HuH-7 (cell line): ENCODE results near the gene LHPP.
A peak's percentile ranks its signal among the peaks of the same experiment; 100 is the strongest.
"Not testable (repeated sequence)": the region's sequence is repeated elsewhere in the genome, so short reads cannot be mapped to it uniquely, and the experiment has no call there.

Source experiments
- DNase-seq: peaks from one replicate; pipeline ENCODE4 v3.0.0; 2011; ENCODE audit warnings: low spot score

The LHPP gene

DNA sequence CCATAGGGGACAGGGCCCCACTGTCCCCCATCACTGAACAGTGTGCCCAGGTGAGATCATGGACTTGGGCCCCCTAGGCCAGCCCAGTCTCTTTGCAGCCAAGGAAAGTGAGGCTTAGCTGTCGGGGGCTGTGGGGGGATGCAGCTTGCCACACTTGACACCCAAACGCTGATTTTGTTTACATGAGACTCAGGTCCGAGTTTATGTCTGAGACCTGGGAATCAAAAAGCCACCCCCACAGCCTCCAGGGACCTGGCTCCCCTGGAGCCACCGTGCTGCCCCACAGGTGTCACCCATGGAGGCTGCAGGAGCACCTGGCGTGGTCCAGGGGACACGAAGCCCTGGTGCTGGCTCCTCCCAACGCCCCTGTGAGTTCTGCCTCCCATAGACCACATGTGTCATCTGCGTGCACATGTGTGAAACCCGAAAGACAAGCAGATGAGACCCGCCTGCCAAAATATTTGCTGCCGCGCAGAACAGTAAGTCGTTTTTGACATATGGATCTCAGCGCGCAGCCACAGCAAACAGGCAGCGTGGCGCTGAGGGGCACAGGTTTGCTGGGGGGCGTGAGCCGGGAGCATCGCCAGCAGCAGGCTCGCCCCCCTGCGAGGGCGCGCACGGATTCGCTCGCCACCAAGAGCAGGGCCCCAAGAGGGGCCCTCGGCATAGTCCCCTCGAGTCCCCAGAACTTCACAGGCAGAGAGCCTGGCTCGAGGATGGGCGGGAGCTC lies 112.3 kb downstream of the LHPP start:
- DNase-seq: no peak

DNA sequence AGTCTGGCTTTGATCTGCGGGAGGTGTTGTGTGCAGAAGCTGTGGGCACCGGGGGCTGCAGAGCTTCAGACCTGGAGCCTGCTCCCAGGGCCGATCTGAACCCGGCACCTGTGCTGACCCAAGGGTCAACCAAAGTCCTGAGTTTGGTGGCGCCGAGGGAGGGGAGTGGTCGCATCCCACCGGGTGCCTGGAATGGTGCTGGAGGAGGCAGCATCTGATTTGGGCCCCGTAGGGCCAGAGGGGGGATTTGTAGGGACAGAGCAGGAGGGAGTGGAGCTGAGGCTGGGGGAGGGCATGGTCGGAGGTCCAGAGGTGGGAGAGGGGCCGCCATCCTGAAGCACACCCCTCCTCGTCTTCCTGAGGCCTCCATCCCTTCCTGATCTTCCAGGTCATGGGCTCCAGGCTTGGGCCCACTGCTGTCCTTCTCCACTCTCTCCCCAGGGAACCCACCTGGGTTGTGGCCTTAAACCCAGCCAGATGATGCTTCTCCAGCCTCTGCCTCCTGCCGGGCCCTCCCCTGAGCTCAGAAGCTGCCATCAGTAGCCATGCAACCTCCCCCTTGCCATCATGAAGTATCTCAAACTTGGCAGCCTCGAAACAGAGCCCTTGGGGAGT lies 112.9 kb downstream of the LHPP start:
- DNase-seq: no peak

DNA sequence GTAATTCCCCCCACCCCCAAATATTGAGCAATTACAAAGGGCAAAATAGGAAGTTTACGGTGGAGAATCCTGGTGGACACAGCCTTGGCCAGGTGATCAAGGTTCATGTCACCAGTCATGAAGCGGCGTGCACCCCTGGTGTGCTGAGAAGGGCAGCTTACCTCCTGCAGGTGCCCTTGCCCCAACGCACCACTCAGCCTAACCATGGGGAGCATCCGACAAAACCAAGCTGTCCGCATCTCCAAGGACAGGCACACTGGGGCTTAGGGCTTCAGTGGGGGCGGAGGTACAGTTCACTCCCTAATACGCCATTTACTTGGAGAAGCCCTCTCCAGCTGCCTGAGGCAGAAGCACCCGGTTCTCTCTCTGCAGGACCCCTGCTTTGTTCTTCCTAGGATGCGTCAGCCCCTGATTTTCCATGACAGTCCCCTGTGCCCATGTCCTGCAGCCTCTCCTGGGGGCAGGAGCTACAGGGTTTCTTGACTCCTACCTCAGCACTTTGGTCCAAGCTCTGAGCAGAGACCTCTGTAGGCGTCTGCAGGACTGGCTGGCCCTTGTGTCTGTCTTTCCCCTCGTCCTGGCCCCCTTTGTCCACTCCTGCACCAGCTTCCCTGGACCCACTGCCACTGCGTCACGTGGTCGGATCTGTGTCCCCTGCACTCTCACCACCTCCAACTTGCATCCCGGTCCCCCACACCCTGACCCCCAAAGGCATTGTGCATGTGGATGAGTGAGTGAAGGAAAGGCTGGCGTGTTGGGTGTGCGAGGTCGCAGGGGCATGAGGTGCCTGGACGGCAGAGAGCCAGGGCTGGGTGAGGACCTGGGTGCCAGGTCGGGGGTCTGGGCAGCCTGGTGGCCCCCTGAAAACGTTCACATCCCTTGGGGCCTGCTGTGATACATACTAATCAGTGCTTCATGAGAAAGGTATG lies 113.7 kb downstream of the LHPP start:
- DNase-seq: no peak

DNA sequence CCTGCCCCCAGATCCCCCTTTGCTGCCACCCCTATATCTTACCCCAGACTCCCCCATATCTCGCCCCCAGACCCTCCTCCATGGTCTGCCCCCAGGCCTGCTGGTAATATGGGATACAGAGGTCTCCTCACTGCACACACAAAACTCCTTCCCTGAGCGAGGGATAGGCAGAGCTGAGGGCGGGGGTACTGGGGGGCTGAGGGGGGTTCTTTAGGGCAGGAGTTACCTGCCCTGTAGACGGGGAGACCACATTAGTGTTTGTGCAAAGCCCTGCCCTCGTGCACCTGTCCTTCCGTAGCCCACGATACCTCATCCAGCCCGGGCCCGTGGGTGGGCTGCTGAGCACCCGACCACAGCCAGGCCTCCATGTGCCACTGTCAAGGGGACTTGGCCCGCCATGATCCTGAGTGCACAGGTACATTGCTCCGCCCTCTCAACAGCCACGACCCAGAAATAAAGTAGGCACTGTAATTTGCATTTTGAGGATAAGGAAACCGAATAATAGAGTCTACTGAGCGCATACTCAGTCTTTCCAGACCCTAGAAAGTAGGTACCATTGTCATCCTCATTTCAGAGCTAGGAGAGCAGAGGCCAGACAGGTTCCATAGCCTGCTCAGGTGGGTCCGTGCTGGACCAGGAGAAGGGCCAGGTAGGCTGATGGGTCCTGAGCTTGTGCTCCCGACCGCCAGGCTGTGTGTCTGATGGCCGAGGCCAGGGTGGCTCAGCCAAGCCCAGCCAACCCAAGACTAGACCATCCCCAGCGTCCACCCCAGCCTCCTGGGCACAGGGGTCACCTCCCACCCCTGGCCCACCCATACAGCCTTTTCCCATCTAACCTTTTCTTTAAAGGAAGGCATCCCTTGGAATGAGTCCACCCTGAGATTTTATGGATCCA lies 115.2 kb downstream of the LHPP start:
- no peak for DNase-seq

DNA sequence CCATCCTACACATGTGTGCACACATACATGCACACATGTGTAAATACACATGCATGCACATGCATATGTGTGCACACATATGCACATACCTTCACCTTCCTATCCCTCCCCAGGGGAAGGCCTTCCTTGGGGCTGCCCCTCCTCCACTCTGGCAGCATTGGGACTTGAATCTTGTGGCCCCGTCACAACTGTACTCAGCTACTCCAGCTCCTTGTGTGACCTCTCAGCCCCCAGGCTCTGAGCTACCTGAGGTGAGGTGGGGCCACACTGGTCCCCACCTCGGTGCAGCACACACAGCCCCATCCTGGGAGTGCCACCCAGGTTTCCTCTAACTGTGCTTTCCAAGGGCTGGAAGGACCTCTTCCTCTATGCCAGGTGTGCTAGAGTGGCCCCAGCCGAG lies 116.0 kb downstream of the LHPP start:
- no peak for DNase-seq

DNA sequence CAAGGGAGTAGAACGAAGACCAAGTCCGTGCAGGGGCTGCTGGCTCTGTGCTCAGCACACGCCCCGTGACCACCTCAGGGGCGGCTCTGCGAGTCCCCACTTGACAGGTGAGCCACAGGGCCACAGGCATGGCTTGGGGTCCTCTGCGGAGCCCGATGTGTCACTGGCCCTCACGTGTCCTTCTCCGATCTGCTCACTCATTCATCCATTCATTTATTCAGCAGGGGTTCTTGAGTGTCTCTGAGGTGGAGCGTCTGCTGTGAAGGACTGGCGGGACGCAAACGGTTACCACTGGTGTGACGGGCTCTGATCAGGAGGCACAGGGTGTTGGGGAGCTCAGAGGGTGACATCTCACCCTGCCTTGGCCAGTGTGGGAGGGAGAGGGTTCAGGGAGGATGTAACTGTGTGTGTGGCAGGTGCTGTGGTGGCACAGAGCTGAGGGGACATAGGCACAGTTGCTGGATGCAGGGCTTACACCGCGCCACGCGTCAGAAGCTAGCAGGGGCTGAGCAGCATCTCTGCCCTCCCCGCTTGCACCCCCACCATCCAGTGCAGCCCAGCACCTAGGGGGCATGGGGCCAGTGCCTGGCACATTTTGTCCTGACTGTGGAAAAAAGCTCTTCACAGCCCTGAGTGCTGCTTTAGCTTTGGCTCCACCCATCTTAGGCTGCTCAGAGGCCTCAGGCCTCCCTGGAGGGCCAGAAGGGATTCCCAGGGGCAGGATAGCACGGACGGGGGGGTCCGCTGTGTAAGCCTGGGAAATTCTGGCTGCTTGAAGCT lies 116.8 kb downstream of the LHPP start:
- DNase-seq: no peak

DNA sequence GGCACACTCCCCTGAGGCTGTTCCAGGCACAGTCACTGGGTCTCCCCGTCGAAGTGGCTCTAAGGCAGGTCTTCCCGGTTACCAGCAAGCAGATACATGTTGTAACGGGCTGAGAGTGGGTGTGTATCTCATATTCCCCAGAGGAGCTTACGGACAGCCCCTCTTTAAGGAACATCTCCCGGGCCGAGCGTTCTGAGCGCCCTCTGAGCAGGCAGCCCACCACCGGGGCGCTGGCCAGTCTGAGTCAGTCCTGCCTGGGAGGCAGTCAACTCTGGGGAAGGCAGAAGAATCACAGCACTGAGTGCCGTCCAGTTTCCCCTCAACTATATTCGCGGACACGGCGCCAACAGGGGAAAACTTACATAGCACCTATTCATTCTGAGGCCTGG lies 117.4 kb downstream of the LHPP start:
- no peak for DNase-seq

DNA sequence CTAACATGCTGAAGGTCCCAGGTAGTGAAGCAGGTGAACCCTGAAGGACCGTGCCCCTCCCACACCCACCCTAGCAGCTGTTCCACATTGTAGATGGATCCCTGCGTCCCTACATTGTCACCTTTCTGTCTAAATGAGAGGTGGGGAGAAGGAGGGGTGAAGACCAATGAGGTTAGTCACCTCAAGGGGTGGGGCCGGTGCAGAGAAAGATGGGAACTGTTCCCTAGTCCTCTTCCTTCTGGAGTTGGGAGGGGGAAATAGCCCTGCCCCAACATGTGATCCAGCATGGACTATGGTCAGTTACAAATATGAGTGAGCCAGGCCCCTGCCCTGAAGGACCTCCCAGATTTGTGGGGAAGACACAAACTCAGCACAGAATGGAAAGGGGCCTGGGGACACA lies 124.5 kb downstream of the LHPP start:
- DNase-seq: no peak

DNA sequence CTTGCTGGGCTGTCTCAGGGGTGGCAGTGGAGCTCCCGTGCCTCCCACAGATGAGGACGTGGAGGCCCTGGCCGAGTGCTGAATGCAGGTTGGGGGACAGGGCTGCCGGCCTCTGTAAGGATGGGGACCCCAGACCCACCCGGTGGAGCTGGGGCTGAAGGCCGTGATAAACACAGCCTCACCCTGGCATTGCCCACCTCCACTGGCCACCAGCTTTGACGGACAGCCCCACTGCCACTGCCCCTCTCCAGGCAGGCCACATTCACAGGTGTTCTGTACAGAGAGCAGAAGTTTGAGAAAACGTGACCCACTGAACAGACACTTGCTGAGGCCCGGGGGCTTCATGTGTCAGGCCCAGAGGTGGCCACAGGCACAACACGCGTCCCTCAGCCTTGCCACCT lies 126.2 kb downstream of the LHPP start:
- no peak for DNase-seq

DNA sequence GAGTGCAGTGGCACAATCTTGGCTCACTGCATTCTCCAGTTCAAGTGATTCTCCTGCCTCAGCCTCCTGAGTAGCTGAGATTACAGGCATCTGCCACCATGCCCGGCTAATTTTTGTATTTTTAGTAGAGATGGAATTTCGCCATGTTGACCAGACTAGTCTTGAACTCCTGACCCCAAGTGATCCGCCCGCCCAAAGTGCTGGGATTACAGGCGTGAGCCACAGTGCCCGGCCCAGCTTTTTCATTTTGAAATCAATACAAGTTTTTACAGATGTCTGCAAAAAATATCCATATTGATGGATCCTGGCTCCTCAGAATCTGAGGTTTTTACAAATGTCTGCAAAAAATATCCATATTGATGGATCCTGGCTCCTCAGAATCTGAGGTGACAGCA lies 126.7 kb downstream of the LHPP start:
- not testable (repeated sequence) for DNase-seq

DNA sequence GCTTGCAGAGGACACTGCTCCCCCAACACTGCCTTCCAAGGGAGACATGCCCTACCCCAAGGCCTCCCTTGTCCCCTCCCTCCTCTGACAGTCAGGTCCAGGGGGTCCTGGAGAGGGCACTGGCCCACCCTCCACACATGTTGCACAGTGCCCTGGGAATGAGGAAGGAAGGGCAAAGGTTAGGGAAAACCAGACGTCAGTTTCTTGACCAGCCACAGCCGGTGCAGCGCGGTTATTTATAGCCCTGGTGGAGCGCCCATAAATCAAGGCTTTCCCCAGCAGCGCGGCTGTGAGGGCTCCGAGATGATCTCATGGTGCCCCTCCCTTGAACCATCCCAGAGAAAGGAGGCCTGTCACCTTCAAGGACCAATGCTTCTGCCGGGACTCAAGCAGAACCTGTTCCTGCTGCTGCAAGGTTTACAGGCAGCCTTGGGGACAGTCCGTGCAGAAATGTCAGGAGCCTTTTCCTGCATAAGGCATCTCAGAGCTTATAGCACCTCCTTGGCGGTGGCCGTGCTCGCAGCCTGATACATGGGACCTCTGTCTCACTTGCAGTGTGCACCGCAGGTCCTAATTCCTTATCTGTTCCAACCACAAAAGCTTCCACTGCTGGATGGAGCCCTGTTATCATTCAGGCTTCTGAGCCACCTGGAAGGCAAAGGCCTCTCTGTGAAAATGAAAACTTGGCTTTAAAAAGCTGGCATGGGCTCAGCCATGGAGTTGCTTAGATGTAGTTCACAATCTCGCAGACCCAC lies 127.3 kb downstream of the LHPP start:
- peak; percentile 77 for DNase-seq

DNA sequence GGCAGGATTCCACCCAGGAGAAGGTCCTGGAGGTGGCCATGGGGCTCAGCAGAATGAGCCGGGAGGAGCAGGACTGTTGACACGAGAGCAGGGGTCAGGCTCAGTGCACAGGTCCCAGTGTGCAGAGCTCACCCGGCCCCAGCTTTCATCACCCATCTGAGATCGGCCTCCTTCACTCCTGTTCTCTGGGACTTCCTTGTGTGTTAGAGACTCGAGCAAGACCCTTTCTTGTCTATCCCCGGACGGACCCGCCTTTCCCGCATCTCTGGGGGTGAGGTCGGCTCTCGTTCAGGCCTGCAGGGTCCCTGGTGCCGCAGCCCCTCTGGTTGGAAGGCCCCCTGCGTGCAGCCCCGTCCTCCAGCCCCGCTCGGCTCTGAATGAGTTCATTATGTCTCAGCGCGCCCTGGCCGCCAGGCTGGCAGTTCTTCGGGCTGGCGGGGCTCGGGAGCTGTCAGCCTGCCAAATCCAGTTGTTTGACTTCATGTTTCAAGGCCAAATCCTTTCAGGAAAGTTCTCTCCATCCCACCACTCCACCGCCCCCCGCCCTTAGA lies 127.9 kb downstream of the LHPP start:
- DNase-seq: no peak

DNA sequence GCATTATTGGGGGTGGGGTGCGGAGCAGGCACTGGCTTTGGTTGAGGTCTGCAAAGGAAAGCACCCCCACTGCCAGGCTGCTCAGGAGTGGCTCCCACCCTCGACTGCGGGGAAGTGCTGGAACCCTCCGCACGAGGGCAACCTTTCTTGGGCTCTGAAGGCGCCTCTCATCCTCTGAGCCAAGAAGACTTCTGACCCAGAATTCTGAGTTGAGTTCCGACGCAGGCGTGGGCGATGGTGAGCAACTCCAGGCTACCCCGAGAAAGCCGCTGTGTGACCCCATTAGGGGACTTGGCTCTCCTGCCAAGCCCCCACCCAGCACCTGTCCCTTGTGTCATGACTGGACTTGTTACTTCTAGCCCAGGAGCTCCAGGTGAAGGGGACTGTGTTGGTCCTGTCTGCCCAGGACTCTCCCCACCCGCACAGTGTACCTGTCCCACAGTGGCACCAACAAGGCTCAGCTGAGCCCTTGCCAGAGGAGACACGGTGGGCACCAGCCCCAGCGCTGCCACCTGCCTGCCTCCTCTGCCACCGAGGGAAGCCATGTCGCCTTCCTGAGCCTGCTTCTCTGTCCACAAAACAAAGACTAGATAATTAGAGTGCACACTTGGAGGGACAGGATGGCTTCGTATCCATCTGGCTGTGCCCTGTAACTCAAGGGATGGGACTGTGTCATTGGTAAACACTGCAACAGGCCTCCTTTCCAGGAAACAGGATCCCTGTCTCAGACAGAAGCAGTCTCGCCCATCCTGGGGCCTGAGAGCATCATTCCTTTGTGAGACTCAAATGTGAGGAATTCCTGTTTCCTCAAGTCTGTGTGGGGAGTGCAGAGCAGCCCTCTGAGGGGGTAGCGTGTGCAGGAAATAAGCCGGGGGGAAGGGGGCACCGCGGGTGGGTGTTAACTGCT lies 128.8 kb downstream of the LHPP start:
- no peak for DNase-seq

DNA sequence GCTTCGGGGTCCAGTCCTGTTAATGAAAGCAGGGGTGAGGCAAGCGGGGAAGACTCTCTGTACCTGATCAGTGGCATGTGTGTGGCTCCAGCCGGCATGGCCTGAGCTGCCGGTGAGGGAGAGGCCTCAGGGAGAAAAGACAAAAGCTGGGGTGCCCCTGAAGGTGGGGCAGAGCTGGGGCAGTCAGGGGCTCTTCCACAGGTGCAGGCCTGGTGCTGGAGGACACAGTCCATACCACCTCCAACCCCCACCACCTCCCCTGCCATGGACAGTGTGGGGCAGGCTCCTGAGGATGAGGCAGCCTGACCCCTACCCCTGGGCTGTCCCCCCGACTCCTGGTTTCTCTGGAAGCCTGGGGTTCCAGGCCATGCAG lies 129.5 kb downstream of the LHPP start:
- DNase-seq: no peak

DNA sequence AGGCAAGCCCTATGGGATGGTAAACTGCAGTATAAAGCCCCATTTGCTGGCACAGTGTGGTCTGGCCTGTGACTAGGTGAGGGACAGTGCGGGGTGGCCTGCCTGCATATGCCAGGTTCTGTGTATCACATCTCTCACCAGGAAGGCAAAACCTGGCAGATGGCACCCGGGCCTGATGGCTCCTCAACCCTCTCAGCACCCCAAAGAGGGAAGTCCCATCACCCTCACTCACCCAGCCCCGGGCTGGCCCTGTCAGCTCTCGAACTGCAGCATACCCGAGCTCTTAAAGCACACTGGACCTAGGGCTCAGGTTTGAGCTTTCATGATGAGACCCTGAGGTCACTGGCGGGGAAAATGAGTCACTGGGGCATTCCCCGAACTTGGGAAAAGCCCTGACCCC lies 130.5 kb downstream of the LHPP start:
- no peak for DNase-seq

DNA sequence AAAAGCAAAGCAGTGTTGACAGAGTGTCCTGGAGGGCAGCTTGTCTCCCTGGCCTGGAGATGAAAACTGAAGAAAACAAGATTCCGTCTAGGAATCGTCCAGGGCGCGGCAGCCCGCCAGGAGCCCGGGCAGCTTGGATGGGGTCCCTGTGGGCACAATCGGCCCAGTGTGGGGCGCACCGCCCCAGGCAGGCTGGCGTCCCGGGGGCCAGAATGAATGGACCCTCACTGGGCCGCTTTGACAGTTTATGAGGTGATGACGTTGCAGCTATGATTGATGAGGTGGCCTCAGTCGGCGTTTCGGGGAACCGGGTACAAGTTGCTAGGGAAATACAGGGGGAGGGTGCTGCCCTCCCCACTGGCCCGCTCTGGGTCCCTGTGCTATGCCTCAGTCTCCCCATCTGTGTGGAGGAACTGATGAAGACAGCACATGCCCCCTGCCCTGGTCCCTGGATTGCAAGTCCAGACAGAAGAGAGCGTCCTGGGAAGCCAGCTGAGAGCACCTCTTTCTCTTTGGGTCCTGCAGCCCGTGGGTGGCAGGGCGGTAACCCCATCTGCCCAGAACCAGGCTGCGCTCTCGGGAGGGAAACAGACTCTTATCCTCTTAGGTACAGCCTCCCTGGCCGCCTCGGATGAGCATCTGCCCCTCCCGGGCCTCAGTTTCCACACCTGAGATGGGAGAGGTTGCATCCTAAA lies 131.3 kb downstream of the LHPP start:
- DNase-seq: no peak

DNA sequence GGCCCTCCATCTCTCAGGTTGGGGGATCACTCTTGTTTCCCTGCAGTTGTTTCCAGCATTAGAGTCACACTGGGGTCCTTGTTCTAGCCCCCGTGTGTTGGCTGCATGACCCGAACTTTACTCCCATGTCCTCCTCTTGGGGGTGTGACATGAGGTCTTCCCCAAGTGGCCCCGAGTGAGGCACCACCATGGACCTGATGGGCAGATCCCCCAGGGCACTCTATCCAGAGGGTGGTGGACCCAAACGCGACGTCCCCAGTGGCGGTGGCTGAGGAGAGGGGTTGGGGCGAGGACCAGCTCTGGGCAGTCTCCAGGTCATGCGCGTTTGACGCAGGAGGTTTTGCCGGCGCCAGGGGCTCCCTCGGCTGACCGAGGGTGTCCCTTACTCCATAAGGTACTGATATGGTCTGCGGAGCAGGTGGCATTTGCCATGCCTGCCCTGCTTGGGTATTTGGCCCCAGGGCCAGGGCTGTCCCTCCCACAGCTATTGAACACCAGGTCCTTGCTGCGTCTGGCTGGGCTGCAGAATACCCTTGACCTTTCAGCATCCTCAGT lies 131.9 kb downstream of the LHPP start:
- DNase-seq: no peak

DNA sequence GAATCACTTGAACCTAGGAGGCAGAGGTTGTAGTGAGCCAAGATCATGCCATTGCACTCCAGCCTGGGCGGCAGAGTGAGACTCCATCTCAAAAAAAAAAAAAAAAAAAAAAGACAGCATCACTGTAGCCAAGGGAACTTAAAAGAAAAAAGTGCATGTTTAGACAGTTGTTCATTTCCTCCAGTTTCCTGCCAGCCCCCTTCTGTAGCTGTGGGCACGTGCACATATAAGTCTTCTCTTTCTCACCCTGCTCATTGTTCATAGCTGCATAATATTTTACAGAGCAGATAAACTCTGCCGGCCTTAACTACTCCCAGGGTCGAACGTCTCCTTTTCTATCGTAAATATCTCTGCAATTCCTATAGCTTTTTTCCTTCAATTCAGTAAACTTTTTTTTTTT lies 132.6 kb downstream of the LHPP start:
- no peak for DNase-seq
